NT2/D1 (cell line): ENCODE results near the gene CXCL8.

Experiments
- SUZ12 ChIP-seq: IDR thresholded peaks from 2 replicates; pipeline ENCODE4 v1.6.1; 2011; ENCODE audit not compliant: insufficient read length, insufficient read depth; ENCODE audit errors: extremely low read depth
- YY1 ChIP-seq: IDR thresholded peaks from 2 replicates; pipeline ENCODE4 v1.6.1; 2011; ENCODE audit not compliant: insufficient read length, insufficient read depth
- ZNF274 ChIP-seq: IDR thresholded peaks from 2 replicates; pipeline ENCODE4 v1.6.1; 2011; ENCODE audit warnings: mild to moderate bottlenecking, low read depth, low read length

DNA sequence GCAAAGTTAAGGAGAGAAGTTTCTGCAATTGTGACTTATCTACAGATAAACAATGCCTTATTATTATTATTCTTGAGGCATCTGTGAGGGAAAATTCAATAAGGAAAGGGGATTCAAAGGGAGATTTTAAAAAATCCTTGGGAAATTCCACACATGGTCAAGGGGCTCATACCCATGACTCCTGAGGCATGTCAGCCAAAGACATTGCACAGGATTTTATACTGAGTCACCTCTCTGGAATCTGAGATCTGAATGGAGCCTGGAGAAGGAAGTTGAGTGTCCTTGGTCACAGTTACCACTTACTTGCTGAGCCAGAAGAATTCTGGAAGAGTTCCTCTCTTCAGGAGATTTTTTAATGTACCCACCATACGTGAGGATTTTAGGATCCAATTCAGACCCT is 14.4 kb upstream of the CXCL8 start:
- TF ChIP-seq ZNF274 (no peak), SUZ12 (no peak), YY1 (no peak)
